ENCODE results near the gene DOC2A.

The DOC2A gene

GRCh38 chr16:29990034-29990433, 20.8 kb downstream of the DOC2A start:
- peaks cover 23 to 97% of the 10 kb centered on the region in 2 experiments for H3K36me3 ChIP-seq (ENCODE audit: control insufficient read depth in 2 of 2, insufficient read depth in 1 of 2, low read length in 2 of 2)
- H3K9me3 ChIP-seq (ENCODE audit: control insufficient read depth, insufficient read depth, low read depth, low read length): no peaks in the 10 kb centered on the region
- no peaks in the 10 kb centered on the region; the same call in 1 of the 2 replicates for H3K4me1 ChIP-seq (ENCODE audit: control insufficient read depth, insufficient read depth, low read length)
- no peak overlapping the region for H3K4me3 ChIP-seq (ENCODE audit: low read depth, low read length)
- POLR2A ChIA-PET: interaction anchor here (1.2 to 1.9 kb wide), 2 partner anchors 16 to 28 kb away, joined by 4 to 7 read pairs; partner anchors contain the start of genes TAOK2 and TMEM219
- H3K27ac ChIP-seq (ENCODE audit: extremely low read depth, low read depth, low read length): 0 out of 2 replicates have a peak overlapping the region, but pooled peaks have one; percentile 19
- CTCF ChIA-PET: interaction anchor here (0.5 kb wide), 1 partner anchor 49 kb away, joined by 3 read pairs; no protein-coding TSS in a partner anchor
- TF ChIP-seq KLF1 (tag by site-specific recombination; IDR thresholded peaks at IDR 0.05) (peak; percentile 90), RBAK (tag by site-specific recombination; IDR thresholded peaks at IDR 0.05) (no peak), ZNF76 (tag by site-specific recombination; IDR thresholded peaks at IDR 0.05; ENCODE audit: borderline replicate concordance, low read depth) (no peak), PRDM10 (tag by site-specific recombination; IDR thresholded peaks at IDR 0.05) (0 out of 2 replicates have a peak, but pooled peaks have one; percentile 13), ZNF24 (tag by site-specific recombination; IDR thresholded peaks at IDR 0.05) (no peak)

- Histone ChIP-seq H3K9me3 (ENCODE audit: control insufficient read depth, insufficient read depth, low read depth, low read length) (no peaks in the 10 kb centered on the region), H3K4me3 (ENCODE audit: low read depth, low read length) (no peak overlapping the region), H3K4me1 (ENCODE audit: control insufficient read depth, insufficient read depth, low read length) (no peaks in the 10 kb centered on the region), H3K36me3 (ENCODE audit: control insufficient read depth in 2 of 2, insufficient read depth in 1 of 2, low read length in 2 of 2) (peaks cover 25 to 100% of the 10 kb centered on the region in 2 experiments), H3K27ac (ENCODE audit: extremely low read depth, low read depth, low read length) (peak overlapping the region; percentile 19; the same call in 1 of the 2 replicates)
- TF ChIP-seq ZNF600 (tag by site-specific recombination; IDR thresholded peaks at IDR 0.05) (peak; percentile 91), ZBTB17 (tag by site-specific recombination; IDR thresholded peaks at IDR 0.05) (peak; percentile 87), ZNF513 (tag by site-specific recombination; IDR thresholded peaks at IDR 0.05) (peak; percentile 90), OSR2 (tag by site-specific recombination; IDR thresholded peaks at IDR 0.05) (no peak)
- ChIA-PET CTCF (interaction anchor here (0.5 to 1.8 kb wide), 7 partner anchors 13 to 420 kb away, joined by 3 to 6 read pairs (median 3); no protein-coding TSS in a partner anchor), POLR2A (interaction anchor here (1.0 to 2.9 kb wide), 4 partner anchors 11 to 64 kb away, joined by 3 to 7 read pairs (median 4); partner anchors contain the start of genes KCTD13 and TMEM219)
Measured at GRCh38 chr16:29989111-29989858, 21.5 kb downstream of the DOC2A start.

GRCh38 chr16:29988346-29989075, 22.3 kb downstream of the DOC2A start:
- ChIA-PET POLR2A (interaction anchor here (1.0 to 2.9 kb wide), 3 partner anchors 10 to 63 kb away, joined by 3 to 7 read pairs (median 3); partner anchors contain the start of gene KCTD13), CTCF (interaction anchor here (0.6 to 1.8 kb wide), 5 partner anchors 17 to 421 kb away, joined by 3 to 6 read pairs (median 3); no protein-coding TSS in a partner anchor)
- Histone ChIP-seq H3K4me3 (ENCODE audit: low read depth, low read length) (no peak overlapping the region), H3K9me3 (ENCODE audit: control insufficient read depth, insufficient read depth, low read depth, low read length) (no peaks in the 10 kb centered on the region), H3K36me3 (ENCODE audit: control insufficient read depth in 2 of 2, insufficient read depth in 1 of 2, low read length in 2 of 2) (peaks cover 32 to 100% of the 10 kb centered on the region in 2 experiments), H3K27ac (ENCODE audit: extremely low read depth, low read depth, low read length) (no peak overlapping the region), H3K4me1 (ENCODE audit: control insufficient read depth, insufficient read depth, low read length) (no peaks in the 10 kb centered on the region)
- TF ChIP-seq ZNF26 (tag by site-specific recombination; IDR thresholded peaks at IDR 0.05) (no peak), ELK4 (IDR thresholded peaks at IDR 0.05; ENCODE audit: borderline replicate concordance, low read depth, low read length) (no peak), ZNF416 (tag by site-specific recombination; IDR thresholded peaks at IDR 0.05) (no peak), ZNF23 (tag by site-specific recombination; IDR thresholded peaks at IDR 0.05; ENCODE audit: borderline replicate concordance) (no peak), ZNF292 (tag by site-specific recombination; IDR thresholded peaks at IDR 0.05; ENCODE audit: borderline replicate concordance, low read depth) (no peak), ZNF404 (tag by site-specific recombination; IDR thresholded peaks at IDR 0.05) (no peak), ZNF202 (tag by site-specific recombination; IDR thresholded peaks at IDR 0.05; ENCODE audit: borderline replicate concordance) (no peak), ZFHX2 (tag by site-specific recombination; conservative IDR thresholded peaks at IDR 0.05) (no peak), ZNF133 (tag by site-specific recombination; IDR thresholded peaks at IDR 0.05) (no peak), SP7 (tag by site-specific recombination; IDR thresholded peaks at IDR 0.05) (no peak), ZNF514 (tag by site-specific recombination; IDR thresholded peaks at IDR 0.05) (no peak), ZNF654 (tag by site-specific recombination; IDR thresholded peaks at IDR 0.05; ENCODE audit: low read depth) (no peak)
